Adrenal gland (tissue), 12 donors: ENCODE measurements around the gene CLMN. TPM values are rescaled to one million over a fixed set of nuclear protein-coding genes. Genes with fewer than 3 reads are reported as not detected.

Experiments
- DNase-seq, 7 donors: peaks; one replicate each; pipeline ENCODE4 v3.0.0-alpha.2; 2019 to 2020
- H3K27ac ChIP-seq, 5 donors: fragments of 200-600 bp; sonication (generic) in 4 of 5; 1 replicate in 3 of 5; 2 replicates in 2 of 5; pipeline versions ENCODE4 v1.5.1 to v1.8.0; 2016 to 2020; ENCODE audit warnings: mild to moderate bottlenecking in 1 of 5
- H3K27me3 ChIP-seq: fragments of 200-600 bp; 2 replicates; pipeline ENCODE4 v1.8.0; 2021
- H3K36me3 ChIP-seq, 2 donors: fragments of 200-600 bp; replicated peaks in 1 of 2; 1 replicate in 1 of 2; 2 replicates in 1 of 2; pipeline versions ENCODE4 v1.5.1 to v1.8.0; 2018 to 2022
- H3K4me1 ChIP-seq, 2 donors: fragments of 200-600 bp; replicated peaks in 1 of 2; 1 replicate in 1 of 2; 2 replicates in 1 of 2; pipeline versions ENCODE4 v1.5.1 to v1.8.0; 2018 to 2021
- H3K4me3 ChIP-seq, 4 donors: fragments of 200-600 bp; sonication (generic) in 3 of 4; one replicate each; pipeline ENCODE4 v1.5.1; 2016 to 2018
- H3K9me3 ChIP-seq, 3 donors: fragments of 200-600 bp; sonication (generic) in 1 of 3; replicated peaks in 1 of 3; 1 replicate in 2 of 3; 2 replicates in 1 of 3; pipeline versions ENCODE4 v1.5.1 to v1.8.0; 2016 to 2021
- CTCF ChIP-seq, 6 experiments: fragments of 450-650 bp in 4 of 6; fragments of 200-600 bp in 2 of 6; sonication (generic) in 1 of 6; IDR thresholded peaks; 1 replicate in 5 of 6; 2 replicates in 1 of 6; pipeline versions ENCODE4 v1.5.1 to v1.8.0; 2016 to 2021; ENCODE audit warnings: antibody characterized with exemption in 6 of 6, mild to moderate bottlenecking in 2 of 6, moderate library complexity in 1 of 6
- POLR2A ChIP-seq, 2 donors: fragments of 450-650 bp; IDR thresholded peaks; one replicate each; pipeline ENCODE4 v1.6.1; 2017; ENCODE audit warnings: antibody characterized with exemption in 2 of 2, mild to moderate bottlenecking in 2 of 2, moderate library complexity in 1 of 2
- WGBS, 4 donors: extraction: QIAGEN DNeasy Blood & Tissue Kit in 2 of 4; methylation state at CpG; one replicate each; pipeline versions ENCODE4 v1.1.5 to v1.1.7; 2013 to 2017; 5-methylcytosine and 5-hydroxymethylcytosine counted together
- intact Hi-C, 2 donors: fragments of 100-400 bp; cut with DNase I; formaldehyde crosslinking; loops; one replicate each; pipeline versions ENCODE4 v1.14.1 to v1.15.0; 2022 to 2023
- polyA plus RNA-seq, 3 donors: library from polyadenylated mRNA; stranded (reverse); fragments of 200-250 nt in 2 of 3; fragments of 350-450 nt in 1 of 3; fragmentation: Illumina TruSeq in 1 of 3; extraction: RNeasy Lipid Tissue Mini Kit (QIAGEN cat#74804) in 1 of 3; gene quantifications; one replicate each; pipeline ENCODE4 v1.2.3, GENCODE V29; 2013 to 2014
- total RNA-seq, 9 donors: library from RNA; depleted of rRNA in 4 of 9; stranded (reverse); fragments of >200 nt in 4 of 9; fragments of 120-200 nt in 1 of 9; fragmentation: NEBNext Ultra II Directional in 1 of 9; extraction: Animal tissue kit (Norgen Biotek cat#: 25700) in 1 of 9; gene quantifications; one replicate each; pipeline versions ENCODE4 v1.1.0 to v1.2.4, GENCODE V29; 2013 to 2023
- donor health status: healthy with polysubstance abuse.
- donor health status: Bipolar disorder and iron deficiency.
- donor health status: DM: yes; HTN: yes; CAD: no.
- donor health status: DM: no; HTN: no; CAD: no.
- donor health status: DM: no; HTN: no; CAD: no.
- donor health status: DM: yes; HTN: yes; CAD: no.

Gene CLMN
- total and polyA plus RNA-seq, 12 donors: 2.7 to 9.5 (median 4.9) TPM

- Histone ChIP-seq H3K9me3 (no peaks in the 10 kb centered on the region), H3K4me1 (peaks cover 8 to 12% of the 10 kb centered on the region in 2 donors), H3K36me3 (no peaks in the 10 kb centered on the region), H3K27ac (peak overlapping the region in 1 of 5 donors; percentile 57), H3K27me3 (no peaks in the 10 kb centered on the region), H3K4me3 (no peak overlapping the region)
- no peak for DNase-seq
- intact Hi-C loops: no loop called here
- WGBS, 4 donors: 92 to 98% (median 94%) methylated on average over 6 of the region's 6 CpGs
- TF ChIP-seq CTCF (IDR thresholded peaks at IDR 0.05): no peak
- no peak for TF ChIP-seq POLR2A (IDR thresholded peaks at IDR 0.05)
Observed at GRCh38 chr14:95315156-95315555, 4.6 kb downstream of the CLMN start.

GRCh38 chr14:95314609-95315008 lies 5.1 kb downstream of the CLMN start:
- 61 to 88% (median 73%) methylated on average over 4 to 6 of the region's 6 CpGs for WGBS, 4 donors
- Histone ChIP-seq H3K27me3 (no peaks in the 10 kb centered on the region), H3K4me1 (peaks cover 8 to 12% of the 10 kb centered on the region in 2 donors), H3K4me3 (no peak overlapping the region), H3K27ac (peak overlapping the region in 2 of 5 donors; percentile 56 to 57), H3K36me3 (no peaks in the 10 kb centered on the region), H3K9me3 (no peaks in the 10 kb centered on the region)
- no peak for TF ChIP-seq POLR2A (IDR thresholded peaks at IDR 0.05)
- TF ChIP-seq CTCF (IDR thresholded peaks at IDR 0.05): no peak
- intact Hi-C loops: no loop called here
- peak in 6 of 7 donors; percentile 38 to 72 (median 46) for DNase-seq

GRCh38 chr14:95313707-95314106 lies 6.0 kb downstream of the CLMN start:
- Histone ChIP-seq H3K36me3 (no peaks in the 10 kb centered on the region), H3K4me3 (no peak overlapping the region), H3K27me3 (no peaks in the 10 kb centered on the region), H3K4me1 (peaks cover 0 to 12% of the 10 kb centered on the region in 2 donors), H3K9me3 (no peaks in the 10 kb centered on the region), H3K27ac (peak overlapping the region in 2 of 5 donors; percentile 56 to 57)
- intact Hi-C loops: no loop called here
- DNase-seq: peak; percentile 41 to 85 (median 64)
- 60 to 82% (median 64%) methylated on average over 2 to 5 of the region's 5 CpGs for WGBS, 4 donors
- TF ChIP-seq CTCF (IDR thresholded peaks at IDR 0.05): no peak

- H3K36me3 ChIP-seq: no peaks in the 10 kb centered on the region
- no peak overlapping the region for H3K4me3 ChIP-seq
- H3K27me3 ChIP-seq: no peaks in the 10 kb centered on the region
- H3K4me1 ChIP-seq: peaks cover 0 to 12% of the 10 kb centered on the region in 2 donors
- H3K9me3 ChIP-seq: no peaks in the 10 kb centered on the region
- peak overlapping the region in 1 of 5 donors; percentile 56 for H3K27ac ChIP-seq
- DNase-seq: no peak
- 60 to 94% (median 89%) methylated on average over 2 of the region's 2 CpGs for WGBS, 4 donors
- intact Hi-C loops: no loop called here
- TF ChIP-seq POLR2A (IDR thresholded peaks at IDR 0.05) (no peak), CTCF (IDR thresholded peaks at IDR 0.05) (no peak)
Observed at GRCh38 chr14:95313190-95313589, 6.5 kb downstream of the CLMN start.
